Measurements from ENCODE around the gene ACP7.
"Not testable (repeated sequence)": the region's sequence is repeated elsewhere in the genome, so short reads cannot be mapped to it uniquely, and the experiment has no call there.

The ACP7 gene

GRCh38 chr19:39078436-39079200, 5.5 kb upstream of the ACP7 start:
- no peak for DNase-seq

GRCh38 chr19:39080431-39080830, 3.7 kb upstream of the ACP7 start:
- no peak for DNase-seq

GRCh38 chr19:39082167-39082566, 2.0 kb upstream of the ACP7 start:
- DNase-seq: no peak

- DNase-seq: no peak
Observed at GRCh38 chr19:39082745-39083598, 1.2 kb upstream of the ACP7 start.

- DNase-seq: no peak
Observed at GRCh38 chr19:39083599-39083982, 577 bp upstream of the ACP7 start.

- DNase-seq: no peak
Observed at GRCh38 chr19:39084732-39085080, 538 bp downstream of the ACP7 start.

- no peak for DNase-seq
Observed at GRCh38 chr19:39085392-39085791, 1.2 kb downstream of the ACP7 start.

- no peak for DNase-seq
Observed at GRCh38 chr19:39086386-39086785, 2.2 kb downstream of the ACP7 start.

- no peak for DNase-seq
Observed at GRCh38 chr19:39087907-39088686, 3.9 kb downstream of the ACP7 start.

- not testable (repeated sequence) for DNase-seq
Observed at GRCh38 chr19:39090016-39090415, 5.8 kb downstream of the ACP7 start.

- DNase-seq: no peak
Observed at GRCh38 chr19:39090881-39091280, 6.7 kb downstream of the ACP7 start.

GRCh38 chr19:39095799-39096540, 11.8 kb downstream of the ACP7 start:
- not testable (repeated sequence) for DNase-seq

GRCh38 chr19:39097299-39097698, 13.1 kb downstream of the ACP7 start:
- DNase-seq: no peak

GRCh38 chr19:39097721-39098120, 13.6 kb downstream of the ACP7 start:
- no peak for DNase-seq

GRCh38 chr19:39098365-39099269, 14.4 kb downstream of the ACP7 start:
- no peak for DNase-seq

GRCh38 chr19:39099341-39099740, 15.2 kb downstream of the ACP7 start:
- no peak for DNase-seq

- DNase-seq: no peak
Observed at GRCh38 chr19:39100500-39101166, 16.5 kb downstream of the ACP7 start.

- DNase-seq: no peak
Observed at GRCh38 chr19:39103151-39103550, 19.0 kb downstream of the ACP7 start.

GRCh38 chr19:39104186-39104596, 20.0 kb downstream of the ACP7 start:
- no peak for DNase-seq

GRCh38 chr19:39106194-39106593, 22.0 kb downstream of the ACP7 start:
- DNase-seq: no peak

GRCh38 chr19:39109641-39110040, 25.5 kb downstream of the ACP7 start:
- DNase-seq: no peak

Measured in NCI-H1105 treated with DMSO at 0.1 percent for 48 hours (cell line).